NCI-H526 treated with DMSO at 0.1 percent for 48 hours (cell line): ENCODE results near the gene WNT3A.
"Not testable (repeated sequence)": the region's sequence is repeated elsewhere in the genome, so short reads cannot be mapped to it uniquely, and the experiment has no call there.

Experiments
- DNase-seq: peaks from one replicate; lab custom pipeline; 2025; lab: John Stamatoyannopoulos, UW

The WNT3A gene

GRCh38 chr1:228006786-228007048 lies at the start of gene WNT3A:
Gene WNT3A (plus strand): TSS chr1:228006998. CDS start chr1:228007129, 131 bp downstream.
- DNase-seq: no peak

GRCh38 chr1:227958617-227959324 lies 48.0 kb upstream of the WNT3A start:
- DNase-seq: no peak

GRCh38 chr1:227959325-227959860 lies 47.4 kb upstream of the WNT3A start:
- DNase-seq: no peak

GRCh38 chr1:227961651-227962466 lies 44.9 kb upstream of the WNT3A start:
- DNase-seq: no peak

- not testable (repeated sequence) for DNase-seq
These were observed 40.1 kb upstream of the WNT3A start for GRCh38 chr1:227966733-227967132.

GRCh38 chr1:227967815-227968214 lies 39.0 kb upstream of the WNT3A start:
- DNase-seq: not testable (repeated sequence)

- not testable (repeated sequence) for DNase-seq
These were observed 36.5 kb upstream of the WNT3A start for GRCh38 chr1:227970076-227970995.

GRCh38 chr1:227971216-227971615 lies 35.6 kb upstream of the WNT3A start:
- DNase-seq: not testable (repeated sequence)

GRCh38 chr1:227971643-227972282 lies 35.0 kb upstream of the WNT3A start:
- DNase-seq: not testable (repeated sequence)

- not testable (repeated sequence) for DNase-seq
These were observed 34.5 kb upstream of the WNT3A start for GRCh38 chr1:227972283-227972679.

GRCh38 chr1:227972843-227973374 lies 33.9 kb upstream of the WNT3A start:
- DNase-seq: not testable (repeated sequence)

- not testable (repeated sequence) for DNase-seq
These were observed 33.0 kb upstream of the WNT3A start for GRCh38 chr1:227973724-227974288.

GRCh38 chr1:227975583-227976283 lies 31.1 kb upstream of the WNT3A start:
- not testable (repeated sequence) for DNase-seq

- DNase-seq: no peak
These were observed 19.6 kb upstream of the WNT3A start for GRCh38 chr1:227987181-227987580.

- DNase-seq: no peak
These were observed 12.0 kb upstream of the WNT3A start for GRCh38 chr1:227994632-227995300.

- DNase-seq: no peak
These were observed 10.4 kb upstream of the WNT3A start for GRCh38 chr1:227996187-227996950.

GRCh38 chr1:227998374-227999055 lies 8.3 kb upstream of the WNT3A start:
- DNase-seq: no peak
